H7 (cell line): ENCODE results near the gene C17orf107. TPM values are rescaled to one million over a fixed set of nuclear protein-coding genes. Genes with fewer than 3 reads are reported as not detected.
"Not testable (repeated sequence)": the region's sequence is repeated elsewhere in the genome, so short reads cannot be mapped to it uniquely, and the experiment has no call there.

Experiments used
- DNase-seq: peaks from one replicate; pipeline ENCODE4 v3.0.0; 2012
- H3K27me3 ChIP-seq: 2 replicates; pipeline ENCODE4 v1.6.0; 2011; ENCODE audit warnings: mild to moderate bottlenecking, low read length; ENCODE audit not compliant: control insufficient read depth, insufficient read depth
- H3K36me3 ChIP-seq: replicated peaks from 2 replicates; pipeline ENCODE4 v1.5.1; 2011; ENCODE audit warnings: low read length; ENCODE audit not compliant: control insufficient read depth, insufficient read depth
- H3K4me3 ChIP-seq: 2 replicates; pipeline ENCODE4 v1.5.1; 2011; ENCODE audit warnings: low read depth, mild to moderate bottlenecking, control low read depth, low read length, moderate library complexity; ENCODE audit not compliant: insufficient read depth
- total RNA-seq: library from RNA; depleted of rRNA; stranded (reverse); fragments of >200 nt; shearing (Covaris generic); gene quantifications from 2 replicates; pipeline ENCODE4 v1.2.3, GENCODE V29; 2014

The C17orf107 gene
- total RNA-seq, 1 experiment from 2014 or later, result 7.6 TPM

DNA sequence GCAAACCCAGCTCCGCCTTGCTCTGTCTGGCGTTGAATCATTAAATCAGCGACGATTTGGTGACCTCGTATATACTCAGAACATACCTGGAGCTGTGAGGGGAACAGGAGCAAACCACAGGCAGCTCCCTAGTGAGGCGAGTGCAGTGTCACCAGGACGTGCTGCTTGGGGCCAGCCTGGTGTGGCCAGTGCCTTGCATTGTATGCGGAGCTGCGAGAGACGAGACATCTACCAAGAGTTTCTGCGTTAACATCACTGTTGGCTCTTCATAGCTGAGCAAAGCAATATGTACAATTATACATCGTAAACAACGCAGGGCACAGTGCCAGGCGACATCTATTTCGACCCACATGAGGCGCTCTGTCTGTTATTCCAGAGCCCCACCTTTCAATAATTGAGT, 38.3 kb upstream of the C17orf107 start:
- no peak for DNase-seq
- Histone ChIP-seq H3K27me3 (no peaks in the 10 kb centered on the region), H3K4me3 (no peak overlapping the region), H3K36me3 (no peaks in the 10 kb centered on the region; the same call in 1 of the 2 replicates)

DNA sequence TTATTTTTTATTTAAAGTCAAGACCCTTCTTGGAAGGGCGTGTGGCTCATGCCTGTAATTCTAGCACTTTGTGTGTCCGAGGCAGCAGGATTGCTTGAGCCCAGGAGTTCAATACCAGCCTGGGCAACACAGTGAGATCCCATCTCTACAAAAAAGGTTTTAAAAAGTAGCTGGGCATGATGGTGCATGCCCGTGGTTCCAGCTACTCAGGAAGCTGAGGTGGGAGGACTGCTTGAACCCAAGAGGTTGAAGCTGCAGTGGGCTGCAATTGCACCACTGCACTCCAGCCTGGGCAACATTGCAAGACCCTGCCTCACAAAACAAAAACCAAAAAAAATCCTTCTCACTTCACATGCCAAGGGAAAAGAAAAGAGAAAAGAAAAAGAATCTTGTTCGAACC, 36.6 kb upstream of the C17orf107 start:
- H3K27me3 ChIP-seq, result no peaks in the 10 kb centered on the region
- H3K36me3 ChIP-seq, result no peaks in the 10 kb centered on the region; the same call in 1 of the 2 replicates
- DNase-seq, result no peak
- no peak overlapping the region for H3K4me3 ChIP-seq

DNA sequence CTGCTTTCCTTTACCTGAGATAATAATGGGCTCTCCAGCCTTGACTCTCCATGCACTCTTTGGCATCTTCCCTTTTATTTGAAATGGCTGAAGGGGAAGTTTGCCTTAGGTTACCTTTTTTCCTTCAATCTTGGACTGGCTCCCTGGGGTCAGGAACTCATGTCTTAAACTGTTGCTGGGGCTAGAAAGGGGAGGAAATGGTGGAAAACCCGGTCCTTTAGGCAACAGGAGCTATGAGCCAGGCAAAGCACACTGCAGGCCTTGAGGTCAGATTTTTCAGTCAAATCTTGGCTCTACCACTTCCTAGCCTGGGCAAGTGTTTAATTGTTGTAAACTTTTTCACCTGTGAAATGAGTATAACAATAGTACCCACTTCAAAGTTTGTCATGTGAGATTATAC, 36.0 kb upstream of the C17orf107 start:
- no peak for DNase-seq
- Histone ChIP-seq H3K4me3 (no peak overlapping the region), H3K27me3 (no peaks in the 10 kb centered on the region), H3K36me3 (no peaks in the 10 kb centered on the region; the same call in 1 of the 2 replicates)

DNA sequence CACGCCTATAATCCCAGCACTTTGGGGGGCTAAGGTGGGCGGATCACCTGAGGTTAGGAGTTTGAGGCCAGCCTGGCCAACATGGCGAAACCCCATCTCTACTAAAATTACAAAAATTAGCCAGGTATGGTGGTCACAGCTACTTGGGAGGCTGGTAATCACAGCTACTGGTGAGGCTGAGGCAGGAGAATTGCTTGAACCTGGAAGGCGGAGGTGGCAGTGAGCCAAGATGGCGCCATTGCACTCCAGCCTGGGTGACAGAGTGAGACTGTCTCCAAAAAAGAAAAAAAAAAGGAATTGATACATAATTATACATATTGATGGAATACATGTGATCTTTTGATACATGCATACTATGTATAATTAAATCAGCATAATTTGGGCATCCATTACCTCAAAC, 31.8 kb upstream of the C17orf107 start:
- not testable (repeated sequence) for H3K36me3 ChIP-seq, H3K4me3 ChIP-seq, DNase-seq, H3K27me3 ChIP-seq

DNA sequence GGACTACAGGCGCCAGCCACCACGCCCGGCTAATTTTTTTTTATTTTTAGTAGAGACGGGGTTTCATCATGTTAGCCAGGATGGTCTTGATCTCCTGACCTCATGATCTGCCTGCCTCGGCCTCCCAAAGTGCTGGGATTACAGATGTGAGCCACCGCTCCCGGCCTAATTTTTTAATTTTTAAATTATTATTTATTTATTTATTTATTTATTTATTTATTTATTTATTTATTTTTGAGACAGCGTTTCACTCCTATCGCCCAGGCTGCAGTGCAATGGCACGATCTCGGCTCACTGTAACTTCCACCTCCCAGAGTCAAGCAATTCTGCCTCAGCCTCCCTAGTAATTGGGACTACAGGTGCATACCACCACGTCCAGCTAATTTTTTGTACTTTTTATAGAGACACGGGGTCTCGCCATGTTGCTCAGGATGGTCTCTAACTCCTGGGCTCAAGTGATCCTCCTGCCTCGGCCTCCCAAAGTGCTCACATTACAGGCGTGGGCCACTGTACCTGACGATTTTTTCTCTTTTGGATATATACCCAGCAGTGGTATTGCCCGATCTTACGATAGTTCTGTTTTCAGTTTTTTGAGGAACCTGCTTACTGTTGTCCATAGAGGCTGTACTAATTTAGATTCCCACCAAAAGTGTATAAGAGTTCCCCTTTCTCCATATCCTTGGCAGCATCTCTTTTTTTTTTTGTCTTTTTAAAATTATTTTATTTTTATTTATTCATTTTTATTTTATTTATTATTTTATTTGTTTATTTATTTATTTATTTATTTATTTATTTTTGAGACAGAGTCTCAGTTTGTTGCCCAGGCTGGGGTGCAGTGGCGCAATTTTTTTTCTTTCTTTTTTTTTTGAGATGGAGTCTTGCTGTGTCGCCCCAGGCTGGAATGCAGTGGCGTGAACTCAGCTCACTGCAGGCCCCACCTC, 30.0 kb upstream of the C17orf107 start:
- H3K4me3 ChIP-seq, H3K36me3 ChIP-seq, H3K27me3 ChIP-seq, DNase-seq: not testable (repeated sequence)

DNA sequence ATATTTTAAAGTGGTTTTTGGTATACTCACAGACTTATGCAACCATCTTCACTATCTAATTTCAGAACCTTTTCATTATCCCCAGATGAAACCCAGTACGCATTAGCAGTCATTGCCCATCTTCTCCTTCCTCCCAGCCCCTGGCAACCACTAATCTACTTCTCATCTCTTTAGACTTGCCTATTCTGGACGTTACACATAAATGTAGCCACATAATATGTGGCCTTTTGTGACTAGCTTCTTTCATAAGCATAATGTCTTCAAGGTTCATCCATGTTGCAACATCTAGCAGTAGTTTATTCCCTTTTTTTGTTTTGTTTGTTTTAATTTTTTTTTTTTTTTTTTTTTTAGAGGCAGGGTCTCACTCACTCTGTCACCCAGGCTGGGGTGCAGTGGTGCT, 28.5 kb upstream of the C17orf107 start:
- H3K27me3 ChIP-seq, result no peaks in the 10 kb centered on the region
- DNase-seq, result no peak
- no peak overlapping the region for H3K4me3 ChIP-seq
- no peaks in the 10 kb centered on the region for H3K36me3 ChIP-seq

DNA sequence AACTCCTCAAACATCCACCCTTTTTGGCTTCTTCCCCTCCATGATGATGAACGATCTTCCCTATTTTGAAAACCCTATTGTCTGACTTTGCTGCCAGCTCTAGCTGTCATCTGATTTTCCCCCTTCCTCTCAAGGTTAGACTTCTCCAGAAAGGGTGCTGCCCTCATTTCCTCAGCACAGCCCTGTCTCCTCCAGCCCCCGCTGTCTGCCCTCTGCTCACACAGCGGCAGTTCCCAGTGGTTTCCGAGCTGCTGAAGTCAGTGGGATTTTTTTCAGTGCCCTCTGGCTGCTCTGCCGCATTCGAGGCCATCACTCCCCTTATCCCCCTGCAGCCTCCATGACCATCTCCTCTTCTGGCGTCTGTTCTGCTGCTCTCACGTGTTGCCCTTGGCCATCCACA, 26.6 kb upstream of the C17orf107 start:
- peak; percentile 61 for DNase-seq

DNA sequence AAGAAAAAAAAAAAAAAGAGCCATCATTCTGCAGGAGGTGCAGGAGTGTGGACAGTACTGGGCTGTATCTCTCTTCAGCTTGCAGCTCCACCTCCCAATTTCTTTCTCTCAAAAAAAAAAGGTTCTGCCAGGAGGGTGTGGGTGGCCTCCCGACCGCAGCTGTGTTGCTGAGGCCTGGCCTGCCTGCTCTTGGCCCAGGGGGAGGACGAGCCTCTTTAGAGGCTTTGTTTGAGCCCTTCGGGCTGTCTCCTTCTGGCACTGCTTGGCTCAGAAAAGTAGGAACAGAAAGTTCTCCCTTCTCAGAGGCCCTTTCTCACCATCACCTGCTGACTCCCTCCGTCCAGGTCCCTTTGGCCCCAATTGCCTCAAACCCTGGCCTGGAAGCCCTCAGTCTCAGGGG, 22.2 kb upstream of the C17orf107 start:
- H3K4me3 ChIP-seq, result no peak overlapping the region
- H3K27me3 ChIP-seq, result no peaks in the 10 kb centered on the region
- no peak for DNase-seq
- H3K36me3 ChIP-seq, result peaks cover 6% of the 10 kb centered on the region; the same call in 1 of the 2 replicates

More for the DNA sequence above, 26.6 kb upstream of the C17orf107 start:
- H3K27me3 ChIP-seq, result no peaks in the 10 kb centered on the region
- H3K36me3 ChIP-seq, result no peaks in the 10 kb centered on the region
- H3K4me3 ChIP-seq, result no peak overlapping the region

DNA sequence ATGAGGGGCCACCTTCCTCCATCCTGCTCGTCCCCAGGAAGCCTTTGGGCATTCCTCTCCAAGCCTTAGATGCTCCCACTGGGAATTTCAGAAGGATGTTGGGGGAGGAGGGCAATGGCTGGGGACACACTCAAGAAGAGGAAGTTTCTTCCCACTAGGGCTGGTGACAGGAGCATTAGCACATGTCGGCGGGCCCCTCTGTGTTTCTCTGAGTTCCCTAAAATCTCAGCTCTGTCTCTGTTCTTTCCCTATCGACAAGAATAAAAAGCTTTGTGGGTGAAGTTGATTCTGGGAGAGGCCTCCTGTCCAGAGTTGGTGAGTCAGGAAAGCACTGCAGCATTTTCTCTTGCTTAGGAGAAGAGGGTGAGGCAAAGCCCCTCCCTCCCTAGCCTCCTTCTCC, 19.7 kb upstream of the C17orf107 start:
- Histone ChIP-seq H3K27me3 (no peaks in the 10 kb centered on the region), H3K36me3 (peaks cover 10% of the 10 kb centered on the region), H3K4me3 (no peak overlapping the region)
- DNase-seq, result no peak

DNA sequence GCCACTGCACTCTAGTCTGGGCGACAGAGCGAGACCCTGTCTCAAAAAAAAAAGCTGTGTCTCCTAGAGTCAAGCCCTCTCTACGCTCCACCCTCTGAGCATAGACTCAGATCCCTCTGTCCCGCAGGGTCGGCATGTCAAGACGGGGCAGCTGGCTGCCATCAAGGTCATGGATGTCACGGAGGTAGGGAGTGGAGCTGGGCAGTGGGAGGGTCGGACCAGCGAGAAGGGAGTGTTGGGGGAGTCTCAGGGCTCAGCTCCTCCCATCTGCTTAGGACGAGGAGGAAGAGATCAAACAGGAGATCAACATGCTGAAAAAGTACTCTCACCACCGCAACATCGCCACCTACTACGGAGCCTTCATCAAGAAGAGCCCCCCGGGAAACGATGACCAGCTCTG, 18.5 kb upstream of the C17orf107 start:
- no peaks in the 10 kb centered on the region for H3K27me3 ChIP-seq
- no peak for DNase-seq
- no peak overlapping the region for H3K4me3 ChIP-seq
- H3K36me3 ChIP-seq, result peaks cover 15% of the 10 kb centered on the region

DNA sequence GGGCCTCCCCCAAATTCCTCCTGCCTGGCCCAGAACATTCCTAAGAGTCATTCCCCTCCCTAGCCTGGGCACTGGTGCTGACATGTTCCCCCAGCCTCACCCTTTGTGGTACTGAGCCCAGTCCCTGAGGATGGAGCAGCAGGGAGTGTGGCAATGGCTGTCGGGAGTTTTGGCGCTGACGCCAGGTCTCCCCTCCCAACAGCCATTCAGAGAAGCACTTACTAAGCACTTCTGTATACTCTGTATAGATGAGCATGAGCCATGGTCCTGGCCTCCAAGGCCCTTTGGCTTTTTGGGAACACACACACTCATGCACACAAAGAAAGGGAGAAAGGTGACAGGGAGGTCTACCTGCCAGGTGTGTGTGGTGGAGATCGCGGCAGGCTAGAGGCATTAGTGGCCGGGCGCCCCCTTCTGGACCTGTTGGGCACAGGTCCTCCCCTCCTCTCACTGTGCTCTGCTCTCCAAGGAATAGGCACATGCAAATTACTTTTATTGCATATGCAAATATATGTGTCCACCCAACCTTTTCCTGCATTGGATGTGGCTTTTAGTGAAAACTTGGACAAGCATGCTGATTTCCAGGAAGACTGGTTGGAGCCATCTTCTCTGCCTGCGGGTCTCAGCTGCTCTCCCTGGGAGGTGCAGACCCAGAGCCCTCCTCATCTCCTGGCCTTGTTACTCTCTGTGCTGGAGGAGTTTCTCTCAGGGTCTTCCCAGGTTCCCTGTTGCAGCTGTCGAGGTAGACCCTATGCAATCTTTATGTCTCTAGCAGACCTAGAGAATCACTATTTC, 17.4 kb upstream of the C17orf107 start:
- Histone ChIP-seq H3K4me3 (no peak overlapping the region), H3K36me3 (peaks cover 21% of the 10 kb centered on the region), H3K27me3 (no peaks in the 10 kb centered on the region)
- DNase-seq, result peak; percentile 92

DNA sequence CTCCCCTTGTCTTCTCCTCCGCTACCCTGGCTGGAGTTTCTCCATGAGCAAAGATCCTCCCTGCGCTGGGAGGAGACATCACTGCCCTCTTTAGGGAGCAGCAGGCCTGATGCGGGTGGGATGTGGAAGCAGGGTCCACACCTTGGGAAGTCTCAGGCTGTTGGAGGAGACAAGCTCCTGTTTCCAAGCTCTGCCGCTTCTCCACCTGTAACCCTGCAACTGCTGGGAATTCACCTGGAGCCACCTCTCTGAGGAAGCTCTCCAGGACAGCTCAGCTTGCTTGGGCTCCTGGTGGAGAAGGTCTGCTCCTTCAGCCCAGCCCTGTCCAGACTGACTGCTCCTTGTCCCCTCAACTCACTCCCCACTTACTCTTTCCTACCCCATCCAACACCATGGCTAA, 14.8 kb upstream of the C17orf107 start:
- no peaks in the 10 kb centered on the region for H3K27me3 ChIP-seq

DNA sequence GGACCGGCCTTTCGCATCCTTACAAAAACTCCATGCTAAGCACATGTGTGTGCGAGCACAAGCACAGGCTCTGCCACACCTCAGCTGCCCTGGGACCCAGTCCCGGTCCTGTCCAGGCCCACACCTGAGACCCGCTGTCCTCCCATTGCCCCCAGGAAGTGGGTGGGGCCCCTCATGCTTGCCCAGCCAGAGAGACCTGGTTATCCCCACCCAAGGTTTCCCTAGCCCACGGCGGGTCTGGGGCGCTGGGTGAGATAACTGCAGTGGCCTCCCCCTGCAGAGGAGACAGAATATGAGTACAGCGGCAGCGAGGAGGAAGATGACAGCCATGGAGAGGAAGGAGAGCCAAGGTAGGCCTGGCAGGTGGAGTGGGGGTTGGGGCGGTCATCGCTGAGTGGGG, 12.5 kb upstream of the C17orf107 start:
- no peaks in the 10 kb centered on the region for H3K27me3 ChIP-seq
- peaks cover 30% of the 10 kb centered on the region for H3K36me3 ChIP-seq
- H3K4me3 ChIP-seq, result no peak overlapping the region
- peak; percentile 33 for DNase-seq

More for the DNA sequence above, 14.8 kb upstream of the C17orf107 start:
- DNase-seq, result peak; percentile 8
- no peak overlapping the region for H3K4me3 ChIP-seq
- H3K36me3 ChIP-seq, result peaks cover 18% of the 10 kb centered on the region

DNA sequence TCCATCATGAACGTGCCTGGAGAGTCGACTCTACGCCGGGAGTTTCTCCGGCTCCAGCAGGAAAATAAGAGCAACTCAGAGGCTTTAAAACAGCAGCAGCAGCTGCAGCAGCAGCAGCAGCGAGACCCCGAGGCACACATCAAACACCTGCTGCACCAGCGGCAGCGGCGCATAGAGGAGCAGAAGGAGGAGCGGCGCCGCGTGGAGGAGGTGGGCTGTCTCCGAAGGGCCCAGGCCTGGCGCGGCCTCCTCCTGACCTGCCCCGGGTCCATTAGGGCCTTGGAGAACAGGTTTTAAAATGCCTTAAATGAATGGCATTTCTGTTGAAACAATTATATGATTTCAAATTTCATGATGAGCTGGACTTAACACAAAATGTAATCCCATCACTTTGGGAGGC, 11.8 kb upstream of the C17orf107 start:
- no peak for DNase-seq
- Histone ChIP-seq H3K4me3 (no peak overlapping the region), H3K36me3 (peaks cover 30% of the 10 kb centered on the region), H3K27me3 (no peaks in the 10 kb centered on the region)
